ENCODE results near the gene AGPAT3.
"Not testable (repeated sequence)": the region's sequence is repeated elsewhere in the genome, so short reads cannot be mapped to it uniquely, and the experiment has no call there.

The AGPAT3 gene

DNA sequence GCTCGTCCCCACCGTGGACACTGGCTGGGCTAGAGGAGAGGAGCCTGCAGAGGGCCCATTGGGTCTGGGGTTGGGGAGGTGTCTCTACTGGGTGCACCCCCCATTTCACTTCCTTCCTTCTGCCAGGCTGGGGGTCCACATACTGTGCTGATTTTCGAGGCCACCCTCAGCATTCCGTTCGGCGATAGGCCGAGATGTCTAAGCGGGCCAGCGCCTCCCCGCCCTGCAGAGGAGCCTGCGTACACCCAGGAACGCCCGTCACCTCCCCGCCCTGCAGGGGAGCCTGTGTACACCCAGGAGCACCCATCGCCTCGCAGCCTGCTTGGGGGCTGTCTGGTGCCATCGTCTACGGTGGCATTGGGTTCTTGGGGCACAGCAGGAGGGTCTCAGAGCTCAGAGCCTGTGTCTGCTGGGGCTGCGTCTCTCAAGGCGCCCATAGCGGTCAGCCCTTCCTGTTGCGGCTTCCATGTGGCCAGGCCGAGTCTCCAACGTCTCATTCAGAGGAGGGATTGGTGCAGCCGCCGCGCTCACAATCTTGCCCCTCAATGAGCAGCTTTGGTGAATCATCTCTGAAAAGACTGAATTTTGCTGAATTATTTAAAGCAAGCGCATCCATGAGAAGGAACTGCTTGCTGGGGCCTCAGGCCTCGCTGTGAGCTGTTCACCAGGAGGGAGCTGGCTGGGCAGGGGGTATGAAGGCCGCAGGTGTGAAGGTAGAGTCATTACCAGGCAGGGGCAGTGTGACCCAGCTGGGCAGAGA is 30.7 kb upstream of the AGPAT3 start:
- Histone ChIP-seq H3K27ac (ENCODE audit: low read depth, low read length) (no peak overlapping the region), H3K36me3 (ENCODE audit: control insufficient read depth in 5 of 5, insufficient read depth in 5 of 5, low read length in 5 of 5) (no peaks in the 10 kb centered on the region), H3K4me3 (ENCODE audit: low read depth in 1 of 5, low read length in 5 of 5) (no peak overlapping the region), H3K9ac (ENCODE audit: low read length in 5 of 5) (no peak overlapping the region), H3K4me1 (ENCODE audit: control insufficient read depth in 5 of 5, insufficient read depth in 5 of 5, low read length in 5 of 5) (peaks cover 0 to 21% (median 9%) of the 10 kb centered on the region in 5 donors), H3K27me3 (ENCODE audit: control insufficient read depth in 5 of 5, insufficient read depth in 4 of 5, low read length in 5 of 5) (peaks cover 2 to 24% (median 15%) of the 10 kb centered on the region in 5 donors), H3K9me3 (ENCODE audit: control insufficient read depth in 5 of 5, low read length in 5 of 5) (peaks cover 0 to 7% (median 0%) of the 10 kb centered on the region in 5 donors)

DNA sequence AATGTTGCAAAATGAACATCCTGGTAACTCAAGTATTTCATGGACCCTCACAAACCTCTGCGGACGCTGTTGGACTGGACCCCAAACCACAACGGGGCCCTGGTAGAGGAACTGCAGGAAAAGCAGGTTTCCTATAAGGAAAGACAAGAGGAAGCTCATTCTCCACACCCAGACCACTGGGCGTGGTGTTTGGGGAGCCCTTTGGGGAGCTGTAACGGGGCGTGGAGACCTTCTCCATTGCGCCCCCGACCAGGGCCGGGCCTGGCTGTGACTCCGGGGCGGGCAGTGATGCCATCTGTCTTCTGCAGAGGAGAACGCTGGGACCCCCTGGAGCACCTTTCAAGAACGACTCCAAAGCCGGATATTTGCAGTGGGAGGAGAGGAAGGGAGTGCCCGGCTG is 30.0 kb upstream of the AGPAT3 start:
- H3K36me3 ChIP-seq (ENCODE audit: control insufficient read depth in 5 of 5, insufficient read depth in 5 of 5, low read length in 5 of 5) = no peaks in the 10 kb centered on the region
- peak overlapping the region in 1 of 5 donors; percentile 32 for H3K4me3 ChIP-seq (ENCODE audit: low read depth in 1 of 5, low read length in 5 of 5)
- no peak overlapping the region for H3K27ac ChIP-seq (ENCODE audit: low read depth, low read length)

DNA sequence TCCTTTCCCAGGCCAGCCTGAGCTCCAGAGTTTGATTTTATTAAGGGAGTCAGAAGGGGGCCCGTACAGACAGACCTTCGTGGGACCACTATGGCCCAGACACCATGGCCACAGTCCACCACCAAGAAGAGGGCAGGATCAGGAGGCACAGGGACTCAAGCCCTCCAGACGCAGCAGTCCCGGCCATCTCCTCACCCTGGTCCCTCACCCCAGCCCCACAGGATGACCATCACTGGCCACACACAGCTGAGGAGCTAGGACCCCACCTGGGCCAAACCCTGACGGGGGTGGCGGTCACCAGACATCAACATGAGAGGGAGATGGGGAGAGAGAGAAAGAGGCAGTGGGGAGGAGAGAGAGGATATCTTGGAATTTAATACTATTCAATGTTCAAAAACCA is 29.2 kb upstream of the AGPAT3 start:
- Histone ChIP-seq H3K4me3 (ENCODE audit: low read depth in 1 of 5, low read length in 5 of 5) (no peak overlapping the region), H3K9ac (ENCODE audit: low read length in 5 of 5) (no peak overlapping the region), H3K27ac (ENCODE audit: low read depth, low read length) (no peak overlapping the region), H3K4me1 (ENCODE audit: control insufficient read depth in 5 of 5, insufficient read depth in 5 of 5, low read length in 5 of 5) (peaks cover 0 to 18% (median 9%) of the 10 kb centered on the region in 5 donors), H3K27me3 (ENCODE audit: control insufficient read depth in 5 of 5, insufficient read depth in 4 of 5, low read length in 5 of 5) (peaks cover 0 to 21% (median 10%) of the 10 kb centered on the region in 5 donors), H3K36me3 (ENCODE audit: control insufficient read depth in 5 of 5, insufficient read depth in 5 of 5, low read length in 5 of 5) (no peaks in the 10 kb centered on the region), H3K9me3 (ENCODE audit: control insufficient read depth in 5 of 5, low read length in 5 of 5) (peaks cover 0 to 7% (median 0%) of the 10 kb centered on the region in 5 donors)

More for the DNA sequence above, 30.0 kb upstream of the AGPAT3 start:
- H3K9ac ChIP-seq (ENCODE audit: low read length in 5 of 5) = no peak overlapping the region
- peaks cover 0 to 18% (median 9%) of the 10 kb centered on the region in 5 donors for H3K4me1 ChIP-seq (ENCODE audit: control insufficient read depth in 5 of 5, insufficient read depth in 5 of 5, low read length in 5 of 5)
- H3K9me3 ChIP-seq (ENCODE audit: control insufficient read depth in 5 of 5, low read length in 5 of 5) = peaks cover 0 to 7% (median 0%) of the 10 kb centered on the region in 5 donors
- H3K27me3 ChIP-seq (ENCODE audit: control insufficient read depth in 5 of 5, insufficient read depth in 4 of 5, low read length in 5 of 5) = peaks cover 2 to 24% (median 10%) of the 10 kb centered on the region in 5 donors

DNA sequence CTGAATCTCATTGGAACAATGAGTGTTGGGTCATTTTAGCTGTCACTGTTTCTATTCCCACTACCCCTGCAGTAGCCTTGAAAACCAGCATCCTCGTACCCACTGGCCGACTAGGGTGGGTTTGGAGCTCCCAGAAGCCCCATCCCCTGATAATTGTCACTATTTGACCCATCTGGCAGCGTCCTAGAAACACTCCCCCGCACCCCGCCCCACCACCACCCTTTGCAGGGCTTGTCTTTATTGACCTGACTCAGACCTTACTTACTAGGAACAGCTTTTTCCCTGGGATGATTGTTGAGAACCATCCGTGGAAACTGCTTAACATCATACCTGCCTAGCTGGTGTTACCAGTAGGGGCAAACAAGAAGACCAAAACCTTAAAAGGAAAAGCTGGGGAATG is 28.4 kb upstream of the AGPAT3 start:
- H3K27ac ChIP-seq (ENCODE audit: low read depth, low read length) = no peak overlapping the region
- no peaks in the 10 kb centered on the region for H3K36me3 ChIP-seq (ENCODE audit: control insufficient read depth in 5 of 5, insufficient read depth in 5 of 5, low read length in 5 of 5)
- no peak overlapping the region for H3K4me3 ChIP-seq (ENCODE audit: low read depth in 1 of 5, low read length in 5 of 5)
- peaks cover 0 to 15% (median 7%) of the 10 kb centered on the region in 5 donors for H3K27me3 ChIP-seq (ENCODE audit: control insufficient read depth in 5 of 5, insufficient read depth in 4 of 5, low read length in 5 of 5)
- peaks cover 0 to 18% (median 9%) of the 10 kb centered on the region in 5 donors for H3K4me1 ChIP-seq (ENCODE audit: control insufficient read depth in 5 of 5, insufficient read depth in 5 of 5, low read length in 5 of 5)
- no peak overlapping the region for H3K9ac ChIP-seq (ENCODE audit: low read length in 5 of 5)
- H3K9me3 ChIP-seq (ENCODE audit: control insufficient read depth in 5 of 5, low read length in 5 of 5) = peaks cover 0 to 7% (median 0%) of the 10 kb centered on the region in 5 donors

DNA sequence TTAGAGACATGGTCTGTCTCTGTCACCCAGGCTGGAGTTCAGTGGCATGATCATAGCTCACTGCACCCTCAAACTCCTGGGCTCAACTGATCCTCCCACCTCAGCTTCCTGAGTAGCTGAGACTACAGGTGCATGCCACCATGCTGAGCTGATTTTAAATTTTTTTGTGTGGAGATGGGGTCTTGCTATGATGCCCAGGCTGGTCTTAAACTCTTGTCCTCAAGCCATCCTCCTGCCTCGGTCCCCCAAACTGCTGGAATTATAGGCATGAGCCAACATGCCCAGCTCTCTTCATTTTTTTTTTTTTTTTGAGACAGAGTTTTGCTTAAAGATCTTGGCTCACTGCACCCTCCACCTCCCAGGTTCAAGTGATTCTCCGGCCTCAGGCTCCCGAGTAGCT is 24.8 kb upstream of the AGPAT3 start:
- H3K27me3 ChIP-seq (ENCODE audit: control insufficient read depth in 5 of 5, insufficient read depth in 4 of 5, low read length in 5 of 5) = peaks cover 0 to 5% (median 0%) of the 10 kb centered on the region in 5 donors
- no peak overlapping the region for H3K9ac ChIP-seq (ENCODE audit: low read length in 5 of 5)

DNA sequence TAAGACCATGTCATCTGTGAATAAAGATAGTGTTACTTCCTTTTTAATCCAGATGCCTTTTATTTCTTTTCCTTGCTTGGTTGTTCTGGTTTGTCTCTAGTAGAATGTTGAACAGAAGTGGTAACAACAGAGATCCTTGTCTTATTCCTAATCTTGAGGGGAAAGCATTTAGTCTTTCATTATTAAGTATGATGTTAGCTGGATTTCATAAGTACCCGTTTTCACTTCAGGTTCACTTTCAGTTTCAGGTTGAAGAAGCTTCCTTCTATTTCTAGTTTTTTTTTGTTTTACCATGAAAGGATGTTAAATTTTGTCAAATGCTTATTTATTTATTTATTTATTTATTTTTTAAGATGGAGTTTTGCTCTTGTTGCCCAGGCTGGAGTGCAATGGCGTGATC is 22.3 kb upstream of the AGPAT3 start:
- Histone ChIP-seq H3K27ac (ENCODE audit: low read depth, low read length) (no peak overlapping the region), H3K36me3 (ENCODE audit: control insufficient read depth in 5 of 5, insufficient read depth in 5 of 5, low read length in 5 of 5) (no peaks in the 10 kb centered on the region), H3K4me3 (ENCODE audit: low read depth in 1 of 5, low read length in 5 of 5) (no peak overlapping the region), H3K27me3 (ENCODE audit: control insufficient read depth in 5 of 5, insufficient read depth in 4 of 5, low read length in 5 of 5) (no peaks in the 10 kb centered on the region), H3K4me1 (ENCODE audit: control insufficient read depth in 5 of 5, insufficient read depth in 5 of 5, low read length in 5 of 5) (no peaks in the 10 kb centered on the region), H3K9ac (ENCODE audit: low read length in 5 of 5) (no peak overlapping the region), H3K9me3 (ENCODE audit: control insufficient read depth in 5 of 5, low read length in 5 of 5) (no peaks in the 10 kb centered on the region)

More for the DNA sequence above, 24.8 kb upstream of the AGPAT3 start:
- H3K4me1 ChIP-seq (ENCODE audit: control insufficient read depth in 5 of 5, insufficient read depth in 5 of 5, low read length in 5 of 5) = peaks cover 0 to 7% (median 5%) of the 10 kb centered on the region in 5 donors
- H3K27ac ChIP-seq (ENCODE audit: low read depth, low read length) = no peak overlapping the region
- H3K4me3 ChIP-seq (ENCODE audit: low read depth in 1 of 5, low read length in 5 of 5) = no peak overlapping the region
- no peaks in the 10 kb centered on the region for H3K9me3 ChIP-seq (ENCODE audit: control insufficient read depth in 5 of 5, low read length in 5 of 5)
- no peaks in the 10 kb centered on the region for H3K36me3 ChIP-seq (ENCODE audit: control insufficient read depth in 5 of 5, insufficient read depth in 5 of 5, low read length in 5 of 5)

DNA sequence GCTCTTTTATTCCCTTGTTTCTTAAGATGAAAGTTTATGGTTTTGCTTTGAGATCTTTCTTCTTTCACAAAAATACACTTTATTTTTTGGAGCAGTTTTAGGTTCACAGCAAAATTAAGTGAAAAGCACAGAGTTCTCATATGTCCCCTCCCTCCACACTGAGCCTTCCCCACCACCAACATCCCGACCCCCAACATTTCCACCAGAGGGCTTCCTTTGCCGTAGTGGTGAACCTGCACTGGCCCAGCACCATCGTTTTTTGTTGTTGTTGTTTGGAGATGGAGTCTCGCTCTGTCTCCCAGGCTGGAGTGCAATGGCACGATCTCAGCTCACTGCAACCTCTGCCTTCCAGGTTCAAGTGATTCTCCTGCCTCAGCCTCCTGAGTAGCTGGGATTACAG is 20.1 kb upstream of the AGPAT3 start:
- H3K4me3 ChIP-seq (ENCODE audit: low read depth in 1 of 5, low read length in 5 of 5); H3K9me3 ChIP-seq (ENCODE audit: control insufficient read depth in 5 of 5, low read length in 5 of 5); H3K4me1 ChIP-seq (ENCODE audit: control insufficient read depth in 5 of 5, insufficient read depth in 5 of 5, low read length in 5 of 5); H3K9ac ChIP-seq (ENCODE audit: low read length in 5 of 5); H3K27ac ChIP-seq (ENCODE audit: low read depth, low read length); H3K27me3 ChIP-seq (ENCODE audit: control insufficient read depth in 5 of 5, insufficient read depth in 4 of 5, low read length in 5 of 5); H3K36me3 ChIP-seq (ENCODE audit: control insufficient read depth in 5 of 5, insufficient read depth in 5 of 5, low read length in 5 of 5): not testable (repeated sequence)

DNA sequence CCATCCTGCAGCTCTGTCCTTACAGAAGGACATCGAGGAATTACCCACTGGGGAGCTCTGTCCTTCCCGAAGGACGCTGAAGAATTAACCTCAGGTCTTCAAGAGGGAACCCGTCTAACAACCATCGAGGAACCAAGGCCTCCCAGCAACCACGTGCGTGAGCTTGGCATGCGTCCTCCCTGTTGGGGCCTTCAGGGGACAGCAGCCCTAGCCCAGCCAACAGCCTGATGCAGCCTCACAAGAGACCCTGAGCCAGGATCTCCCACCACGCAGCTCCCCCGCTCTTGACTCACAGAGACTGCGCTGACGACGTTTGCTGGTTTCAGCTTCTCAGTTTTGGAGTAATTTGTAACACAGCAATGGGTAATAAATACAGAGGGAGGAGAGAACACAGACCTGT is 19.6 kb upstream of the AGPAT3 start:
- Histone ChIP-seq H3K27me3 (ENCODE audit: control insufficient read depth in 5 of 5, insufficient read depth in 4 of 5, low read length in 5 of 5) (no peaks in the 10 kb centered on the region), H3K4me3 (ENCODE audit: low read depth in 1 of 5, low read length in 5 of 5) (no peak overlapping the region), H3K36me3 (ENCODE audit: control insufficient read depth in 5 of 5, insufficient read depth in 5 of 5, low read length in 5 of 5) (no peaks in the 10 kb centered on the region), H3K27ac (ENCODE audit: low read depth, low read length) (no peak overlapping the region), H3K4me1 (ENCODE audit: control insufficient read depth in 5 of 5, insufficient read depth in 5 of 5, low read length in 5 of 5) (peaks cover 0 to 8% (median 0%) of the 10 kb centered on the region in 5 donors), H3K9ac (ENCODE audit: low read length in 5 of 5) (no peak overlapping the region), H3K9me3 (ENCODE audit: control insufficient read depth in 5 of 5, low read length in 5 of 5) (no peaks in the 10 kb centered on the region)

DNA sequence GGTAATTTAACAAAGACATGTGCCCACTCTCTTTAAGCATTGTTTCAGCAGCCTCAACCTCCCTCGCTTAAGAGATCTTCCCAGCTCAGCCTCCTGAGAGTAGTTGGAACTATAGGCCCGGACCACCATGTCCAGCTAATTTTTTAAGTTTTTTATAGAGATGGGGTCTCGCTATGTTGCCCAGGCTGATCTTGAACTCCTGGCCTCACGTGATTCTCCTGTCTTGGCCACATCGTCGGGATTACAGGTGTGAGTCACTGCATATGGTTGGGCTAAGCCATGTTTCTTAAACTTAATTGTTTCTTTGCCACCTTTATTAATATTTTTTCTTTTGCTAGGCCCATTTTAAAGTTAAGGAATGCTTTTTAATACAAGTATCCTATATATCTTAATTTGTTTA is 18.6 kb upstream of the AGPAT3 start:
- H3K4me3 ChIP-seq (ENCODE audit: low read depth in 1 of 5, low read length in 5 of 5) = no peak overlapping the region
- H3K36me3 ChIP-seq (ENCODE audit: control insufficient read depth in 5 of 5, insufficient read depth in 5 of 5, low read length in 5 of 5) = no peaks in the 10 kb centered on the region
- no peak overlapping the region for H3K27ac ChIP-seq (ENCODE audit: low read depth, low read length)
- no peaks in the 10 kb centered on the region for H3K9me3 ChIP-seq (ENCODE audit: control insufficient read depth in 5 of 5, low read length in 5 of 5)
- no peak overlapping the region for H3K9ac ChIP-seq (ENCODE audit: low read length in 5 of 5)
- H3K4me1 ChIP-seq (ENCODE audit: control insufficient read depth in 5 of 5, insufficient read depth in 5 of 5, low read length in 5 of 5) = peaks cover 0 to 8% (median 0%) of the 10 kb centered on the region in 5 donors
- no peaks in the 10 kb centered on the region for H3K27me3 ChIP-seq (ENCODE audit: control insufficient read depth in 5 of 5, insufficient read depth in 4 of 5, low read length in 5 of 5)

DNA sequence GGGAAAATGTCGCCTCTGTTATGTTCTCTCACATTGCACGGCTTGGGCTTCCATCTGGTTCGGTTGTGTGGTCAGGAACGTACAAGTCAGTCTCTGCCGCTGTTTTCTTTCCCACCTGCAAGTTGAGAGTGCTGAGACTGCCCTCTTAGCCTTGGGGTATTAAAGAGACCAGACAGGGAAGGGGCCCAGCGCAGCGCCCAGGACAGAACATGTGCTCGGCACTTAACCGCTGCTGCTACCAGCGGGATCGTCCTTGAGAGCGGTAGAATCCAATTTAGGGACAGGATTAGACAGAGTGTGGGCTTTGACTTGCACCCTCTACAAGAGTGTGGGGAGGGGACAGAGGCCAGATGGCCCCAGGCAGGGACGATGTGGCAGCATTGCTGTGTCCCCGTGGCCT is 17.7 kb upstream of the AGPAT3 start:
- no peak overlapping the region for H3K27ac ChIP-seq (ENCODE audit: low read depth, low read length)
- no peak overlapping the region for H3K4me3 ChIP-seq (ENCODE audit: low read depth in 1 of 5, low read length in 5 of 5)
- H3K36me3 ChIP-seq (ENCODE audit: control insufficient read depth in 5 of 5, insufficient read depth in 5 of 5, low read length in 5 of 5) = no peaks in the 10 kb centered on the region
- no peak overlapping the region for H3K9ac ChIP-seq (ENCODE audit: low read length in 5 of 5)
- H3K4me1 ChIP-seq (ENCODE audit: control insufficient read depth in 5 of 5, insufficient read depth in 5 of 5, low read length in 5 of 5) = peaks cover 0 to 8% (median 0%) of the 10 kb centered on the region in 5 donors
- no peaks in the 10 kb centered on the region for H3K27me3 ChIP-seq (ENCODE audit: control insufficient read depth in 5 of 5, insufficient read depth in 4 of 5, low read length in 5 of 5)
- H3K9me3 ChIP-seq (ENCODE audit: control insufficient read depth in 5 of 5, low read length in 5 of 5) = no peaks in the 10 kb centered on the region

Data from subcutaneous abdominal adipose tissue (tissue), 5 donors.